Measurements from ENCODE around the gene THOP1. TPM values are rescaled to one million over a fixed set of nuclear protein-coding genes. Genes with fewer than 3 reads are reported as not detected.

The THOP1 gene
- total RNA-seq, 1 donor from 2014 or later, result 67.3 TPM

DNA sequence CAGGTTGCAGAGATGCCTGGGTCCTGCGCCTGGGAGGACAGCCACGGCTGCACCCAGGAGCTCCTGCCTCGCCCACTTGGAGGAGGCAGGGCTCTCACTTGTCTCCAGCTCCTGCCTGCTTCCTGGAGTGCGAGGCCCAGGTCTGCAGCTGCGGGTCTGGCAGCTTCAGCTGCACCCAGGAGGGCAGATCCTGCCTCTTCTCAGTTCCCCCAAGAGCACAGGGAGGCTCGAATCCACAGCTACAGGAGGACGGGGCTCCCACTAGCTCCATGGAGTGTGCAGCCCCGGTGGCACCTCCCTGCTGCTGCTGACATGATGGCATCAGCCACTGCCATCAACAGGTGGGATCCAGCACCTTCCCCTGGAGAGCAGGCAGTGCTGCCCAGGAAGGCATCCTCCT, 38.8 kb downstream of the THOP1 start:
- intact Hi-C loops (cut with DNase I), result no loop called here
- Histone ChIP-seq H3K9me3 (peaks cover 0 to 5% of the 10 kb centered on the region in 2 donors), H3K36me3 (peaks cover 5 to 23% of the 10 kb centered on the region in 2 donors), H3K4me3 (no peak overlapping the region), H3K27me3 (no peaks in the 10 kb centered on the region), H3K27ac (no peak overlapping the region), H3K4me1 (peaks cover 3 to 9% of the 10 kb centered on the region in 2 donors)
- TF ChIP-seq, protein P1, sequence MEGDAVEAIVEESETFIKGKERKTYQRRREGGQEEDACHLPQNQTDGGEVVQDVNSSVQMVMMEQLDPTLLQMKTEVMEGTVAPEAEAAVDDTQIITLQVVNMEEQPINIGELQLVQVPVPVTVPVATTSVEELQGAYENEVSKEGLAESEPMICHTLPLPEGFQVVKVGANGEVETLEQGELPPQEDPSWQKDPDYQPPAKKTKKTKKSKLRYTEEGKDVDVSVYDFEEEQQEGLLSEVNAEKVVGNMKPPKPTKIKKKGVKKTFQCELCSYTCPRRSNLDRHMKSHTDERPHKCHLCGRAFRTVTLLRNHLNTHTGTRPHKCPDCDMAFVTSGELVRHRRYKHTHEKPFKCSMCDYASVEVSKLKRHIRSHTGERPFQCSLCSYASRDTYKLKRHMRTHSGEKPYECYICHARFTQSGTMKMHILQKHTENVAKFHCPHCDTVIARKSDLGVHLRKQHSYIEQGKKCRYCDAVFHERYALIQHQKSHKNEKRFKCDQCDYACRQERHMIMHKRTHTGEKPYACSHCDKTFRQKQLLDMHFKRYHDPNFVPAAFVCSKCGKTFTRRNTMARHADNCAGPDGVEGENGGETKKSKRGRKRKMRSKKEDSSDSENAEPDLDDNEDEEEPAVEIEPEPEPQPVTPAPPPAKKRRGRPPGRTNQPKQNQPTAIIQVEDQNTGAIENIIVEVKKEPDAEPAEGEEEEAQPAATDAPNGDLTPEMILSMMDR (IDR thresholded peaks at IDR 0.05), result no peak
- DNase-seq (ENCODE audit: low spot score in 2 of 2), result no peak

DNA sequence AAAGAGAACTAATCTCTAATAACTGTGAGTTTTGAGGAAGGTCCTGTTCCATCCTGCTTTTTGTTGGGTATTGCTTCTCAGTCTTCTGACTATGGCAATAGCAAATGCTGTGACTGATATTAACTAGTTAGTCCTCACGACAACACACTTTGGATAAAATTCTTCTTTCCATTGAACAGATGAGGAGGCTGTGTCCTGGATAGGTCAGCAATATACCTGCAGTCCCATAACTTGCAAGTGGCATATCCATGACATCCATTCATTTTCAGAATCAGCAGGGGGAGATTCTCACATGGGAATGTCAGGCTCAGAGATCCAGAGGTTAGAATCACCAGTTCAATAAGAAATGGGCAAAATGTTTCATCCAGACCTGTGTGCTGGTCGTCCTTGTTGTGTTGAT, 41.7 kb downstream of the THOP1 start:
- DNase-seq (ENCODE audit: low spot score in 2 of 2), result no peak
- Histone ChIP-seq H3K4me1 (no peaks in the 10 kb centered on the region), H3K27me3 (no peaks in the 10 kb centered on the region), H3K27ac (no peak overlapping the region), H3K9me3 (peaks cover 4 to 20% of the 10 kb centered on the region in 2 donors), H3K4me3 (no peak overlapping the region), H3K36me3 (peaks cover 9 to 42% of the 10 kb centered on the region in 2 donors)
- intact Hi-C loops (cut with DNase I), result no loop called here
- TF ChIP-seq, protein P1 (IDR thresholded peaks at IDR 0.05), result no peak

DNA sequence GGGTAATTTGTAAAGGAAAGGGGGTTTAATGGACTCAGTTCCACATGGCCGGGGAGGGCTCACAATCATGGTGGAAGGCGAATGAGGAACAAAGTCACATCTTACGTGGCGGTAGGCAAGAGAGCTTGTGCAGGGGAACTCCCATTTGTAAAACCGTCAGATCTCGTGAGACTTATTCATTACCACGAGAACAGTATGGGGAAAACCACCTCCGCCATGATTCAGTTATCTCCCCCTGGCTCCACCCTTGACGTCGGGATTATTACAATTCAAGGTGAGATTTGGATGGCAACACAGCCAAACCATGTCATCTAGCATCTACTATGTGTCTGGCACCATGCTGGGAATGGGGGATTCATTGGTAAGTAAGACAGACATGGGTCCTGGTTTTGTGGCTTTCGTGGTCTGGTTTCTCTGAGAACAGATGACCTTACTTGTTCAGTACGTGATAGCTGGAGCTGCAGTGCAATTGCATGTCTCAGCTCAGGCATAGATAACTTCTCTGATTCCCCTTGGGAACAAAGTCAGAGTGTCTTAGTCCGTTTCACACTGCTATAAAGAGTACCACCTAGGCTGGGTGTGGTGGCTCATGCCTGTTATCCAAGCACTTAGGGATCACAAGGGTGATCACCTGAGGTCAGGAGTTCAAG, 42.7 kb downstream of the THOP1 start:
- Histone ChIP-seq H3K9me3 (peaks cover 12 to 29% of the 10 kb centered on the region in 2 donors), H3K27ac (no peak overlapping the region), H3K4me1 (no peaks in the 10 kb centered on the region), H3K36me3 (peaks cover 18 to 48% of the 10 kb centered on the region in 2 donors), H3K27me3 (no peaks in the 10 kb centered on the region), H3K4me3 (no peak overlapping the region)
- no peak for DNase-seq (ENCODE audit: low spot score in 2 of 2)
- intact Hi-C loops (cut with DNase I), result no loop called here
- TF ChIP-seq, protein P1 (IDR thresholded peaks at IDR 0.05), result no peak

DNA sequence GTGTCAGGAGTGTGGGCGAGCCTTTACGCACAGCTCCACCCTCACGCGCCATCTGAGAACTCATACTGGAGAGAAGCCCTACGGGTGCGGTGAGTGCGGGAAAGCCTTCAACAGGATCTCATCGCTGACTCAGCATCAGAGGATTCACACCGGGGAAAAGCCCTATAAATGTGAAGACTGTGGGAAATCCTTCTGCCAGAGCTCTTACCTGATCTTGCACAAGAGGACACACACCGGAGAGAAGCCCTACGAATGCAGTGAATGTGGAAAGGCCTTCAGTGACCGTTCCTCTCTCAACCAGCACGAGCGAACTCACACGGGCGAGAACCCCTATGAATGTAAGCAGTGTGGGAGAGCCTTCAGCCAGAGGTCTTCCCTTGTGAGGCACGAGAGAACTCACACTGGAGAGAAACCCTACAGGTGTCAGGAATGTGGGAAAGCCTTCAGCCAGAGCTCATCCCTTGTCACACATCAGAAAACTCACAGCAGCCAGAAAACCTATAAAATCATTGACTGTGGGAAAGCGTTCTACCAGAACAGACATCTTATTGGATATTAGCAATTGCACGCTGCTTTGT, 49.1 kb downstream of the THOP1 start:
- Histone ChIP-seq H3K27ac (no peak overlapping the region), H3K9me3 (peaks cover 51 to 69% of the 10 kb centered on the region in 2 donors), H3K4me1 (no peaks in the 10 kb centered on the region), H3K27me3 (no peaks in the 10 kb centered on the region), H3K4me3 (no peak overlapping the region), H3K36me3 (peaks cover 32 to 71% of the 10 kb centered on the region in 2 donors)
- DNase-seq (ENCODE audit: low spot score in 2 of 2), result no peak
- TF ChIP-seq, protein P1 (IDR thresholded peaks at IDR 0.05), result no peak
- intact Hi-C loops (cut with DNase I), result no loop called here

DNA sequence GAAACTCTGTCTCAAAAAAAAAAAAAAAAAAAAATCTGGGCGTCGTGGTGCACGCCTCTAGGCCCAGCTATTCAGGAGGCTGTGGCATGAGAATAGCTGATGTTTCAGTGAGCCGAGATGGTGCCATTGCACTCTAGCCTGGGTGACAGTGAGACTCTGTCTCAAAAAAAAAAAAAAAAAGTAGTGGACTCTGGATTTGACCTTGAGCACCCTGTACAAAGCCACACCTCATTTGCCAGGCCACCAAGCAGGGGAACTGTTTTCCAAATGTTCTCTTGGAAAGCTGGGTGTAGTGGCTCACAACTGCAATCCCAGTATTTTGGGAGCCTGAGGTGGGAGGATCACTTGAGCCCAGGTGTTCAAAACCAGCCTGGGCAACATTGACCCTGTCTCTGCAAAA, 52.1 kb downstream of the THOP1 start:
- DNase-seq (ENCODE audit: low spot score in 2 of 2), result no peak
- H3K9me3 ChIP-seq, result peaks cover 44 to 52% of the 10 kb centered on the region in 2 donors
- H3K36me3 ChIP-seq, result peaks cover 25 to 47% of the 10 kb centered on the region in 2 donors
- H3K27ac ChIP-seq, result no peak overlapping the region
- intact Hi-C loops (cut with DNase I), result no loop called here
- TF ChIP-seq, protein P1 (IDR thresholded peaks at IDR 0.05), result no peak
- H3K27me3 ChIP-seq, result no peaks in the 10 kb centered on the region
- H3K4me3 ChIP-seq, result no peak overlapping the region
- peaks cover 0 to 6% of the 10 kb centered on the region in 2 donors for H3K4me1 ChIP-seq
